Peyer's patch (tissue), 4 donors: ENCODE data around the gene PLEKHO1. TPM values are rescaled to one million over a fixed set of nuclear protein-coding genes. Genes with fewer than 3 reads are reported as not detected.
"Not testable (repeated sequence)": the region's sequence is repeated elsewhere in the genome, so short reads cannot be mapped to it uniquely, and the experiment has no call there.

Source experiments
- DNase-seq, 3 donors: peaks; one replicate each; pipeline ENCODE4 v3.0.0-alpha.2; 2017 to 2019
- H3K27ac ChIP-seq, 4 donors: fragments of 200-600 bp; sonication (generic); one replicate each; pipeline ENCODE4 v1.5.1; 2016 to 2019
- H3K27me3 ChIP-seq, 2 donors: fragments of 200-600 bp; sonication (generic); one replicate each; pipeline ENCODE4 v1.5.1; 2019
- H3K36me3 ChIP-seq, 3 donors: fragments of 200-600 bp; sonication (generic); one replicate each; pipeline ENCODE4 v1.5.1; 2016 to 2019
- H3K4me1 ChIP-seq, 4 donors: fragments of 200-600 bp; sonication (generic); one replicate each; pipeline ENCODE4 v1.5.1; 2016 to 2019
- H3K4me3 ChIP-seq, 4 donors: fragments of 200-600 bp; sonication (generic); 1 replicate in 3 of 4; 2 replicates in 1 of 4; pipeline ENCODE4 v1.5.1; 2016 to 2019; ENCODE audit warnings: mild to moderate bottlenecking in 1 of 4
- H3K9me3 ChIP-seq, 4 donors: fragments of 200-600 bp; sonication (generic); one replicate each; pipeline ENCODE4 v1.5.1; 2016 to 2019; ENCODE audit warnings: mild to moderate bottlenecking in 1 of 4
- CTCF ChIP-seq, 6 experiments: fragments of 450-650 bp in 4 of 6; fragments of 200-600 bp in 2 of 6; sonication (generic) in 1 of 6; IDR thresholded peaks; one replicate each; pipeline ENCODE4 v1.5.1; 2017 to 2019; ENCODE audit warnings: antibody characterized with exemption in 6 of 6, mild to moderate bottlenecking in 3 of 6, moderate library complexity in 1 of 6
- POLR2A ChIP-seq, 2 donors: fragments of 450-650 bp; IDR thresholded peaks; one replicate each; pipeline ENCODE4 v1.5.1; 2017; ENCODE audit warnings: antibody characterized with exemption in 2 of 2, mild to moderate bottlenecking in 2 of 2, moderate library complexity in 2 of 2
- total RNA-seq, 4 donors: library from RNA; depleted of rRNA; stranded (reverse); fragments of >200 nt; gene quantifications; one replicate each; pipeline ENCODE4 v1.1.0, GENCODE V29; 2016

Gene PLEKHO1
- total RNA-seq, 4 donors from 2014 or later: 12.6 to 106 (median 29.6) TPM

GRCh38 chr1:150207281-150207971 lies 57.7 kb downstream of the PLEKHO1 start:
- Histone ChIP-seq H3K27me3 (no peaks in the 10 kb centered on the region), H3K27ac (no peak overlapping the region), H3K36me3 (no peaks in the 10 kb centered on the region), H3K4me1 (no peaks in the 10 kb centered on the region), H3K9me3 (no peaks in the 10 kb centered on the region), H3K4me3 (no peak overlapping the region)
- TF ChIP-seq CTCF (IDR thresholded peaks at IDR 0.05) (no peak), POLR2A (IDR thresholded peaks at IDR 0.05) (no peak)
- no peak for DNase-seq

GRCh38 chr1:150208460-150208859 lies 58.7 kb downstream of the PLEKHO1 start:
- H3K4me3 ChIP-seq, H3K9me3 ChIP-seq, H3K4me1 ChIP-seq, H3K36me3 ChIP-seq, DNase-seq, H3K27ac ChIP-seq, H3K27me3 ChIP-seq: not testable (repeated sequence)

Other genes starting within 250 kb of the PLEKHO1 start
- 1 to 10 TPM in 3 of 4 donors, under 1 TPM in 1; 0.70 to 3.3 (median 2.2) TPM for gene SV2A, start 232.1 kb upstream of the PLEKHO1 start, total RNA-seq
- gene SF3B4, start 222.1 kb upstream of the PLEKHO1 start, total RNA-seq: 10 to 100 TPM; 21.0 to 32.2 (median 28.2) TPM
- gene MTMR11, start 213.0 kb upstream of the PLEKHO1 start, total RNA-seq: 100 to 1,000 TPM in 3 of 4 donors, 10 to 100 TPM in 1; 47.9 to 210 (median 175) TPM
- gene OTUD7B, start 139.2 kb upstream of the PLEKHO1 start, total RNA-seq: 10 to 100 TPM; 12.4 to 22.0 (median 19.5) TPM
- gene VPS45, start 82.1 kb upstream of the PLEKHO1 start, total RNA-seq: 10 to 100 TPM; 36.1 to 70.1 (median 42.0) TPM
- gene ANP32E, start 86.2 kb downstream of the PLEKHO1 start, total RNA-seq: 10 to 100 TPM in 2 of 4 donors, 1 to 10 TPM in 2; 7.3 to 24.8 (median 9.9) TPM
- not detected for gene CA14, start 107.9 kb downstream of the PLEKHO1 start, total RNA-seq
- gene APH1A, start 119.1 kb downstream of the PLEKHO1 start, total RNA-seq: 100 to 1,000 TPM in 2 of 4 donors, 10 to 100 TPM in 2; 78.4 to 106 (median 99.3) TPM
- gene C1orf54, start 122.9 kb downstream of the PLEKHO1 start, total RNA-seq: 10 to 100 TPM in 1 of 4 donors, 1 to 10 TPM in 1, not detected in 2; 3.6 to 17.3 TPM
- gene CIART, start 132.6 kb downstream of the PLEKHO1 start, total RNA-seq: 1 to 10 TPM; 1.7 to 5.7 (median 5.1) TPM
- gene MRPS21, start 143.9 kb downstream of the PLEKHO1 start, total RNA-seq: 10 to 100 TPM; 21.9 to 46.2 (median 32.5) TPM
- 100 to 1,000 TPM in 1 of 4 donors, 10 to 100 TPM in 3; 71.6 to 132 (median 91.1) TPM for gene PRPF3, start 171.6 kb downstream of the PLEKHO1 start, total RNA-seq
- gene RPRD2, start 214.2 kb downstream of the PLEKHO1 start, total RNA-seq: 10 to 100 TPM; 21.5 to 44.6 (median 28.2) TPM